HepG2 (cell line): ENCODE data around the gene UBXN6. TPM values are rescaled to one million over a fixed set of nuclear protein-coding genes. Genes with fewer than 3 reads are reported as not detected.
A peak's percentile ranks its signal among the peaks of the same experiment; 100 is the strongest.

Experiments
- CHD2 ChIP-seq: IDR thresholded peaks from 2 replicates; pipeline ENCODE4 v1.6.1; 2011; ENCODE audit warnings: low read depth, low read length, improper control_type of control experiment
- GMEB1 ChIP-seq: sonication (generic); formaldehyde crosslinking; IDR thresholded peaks from 2 replicates; pipeline ENCODE4 v1.5.1; 2020; ENCODE audit warnings: missing genetic modification reagents, mild to moderate bottlenecking, borderline replicate concordance
- MTF2 ChIP-seq: sonication (generic); formaldehyde crosslinking; IDR thresholded peaks from 2 replicates; pipeline ENCODE4 v1.5.0; 2020; ENCODE audit warnings: missing genetic modification reagents, borderline replicate concordance
- NRL ChIP-seq: sonication (generic); formaldehyde crosslinking; IDR thresholded peaks from 2 replicates; pipeline ENCODE4 v1.5.0; 2020; ENCODE audit warnings: missing genetic modification reagents, mild to moderate bottlenecking, moderate library complexity, borderline replicate concordance
- TERF1 ChIP-seq: sonication (generic); formaldehyde crosslinking; IDR thresholded peaks from 2 replicates; pipeline ENCODE4 v1.8.0; 2022; ENCODE audit warnings: mild to moderate bottlenecking, missing genetic modification reagents, moderate library complexity
- ZNF883 ChIP-seq: sonication (generic); formaldehyde crosslinking; IDR thresholded peaks from 2 replicates; pipeline ENCODE4 v1.5.1; 2020; ENCODE audit warnings: mild to moderate bottlenecking, missing genetic modification reagents; ENCODE audit errors: not compliant biosample characterization
- polyA plus RNA-seq, 8 experiments: library from polyadenylated mRNA; depleted of rRNA in 3 of 8; stranded (reverse) in 7 of 8; unstranded in 1 of 8; fragments of >200 nt; fragmentation: Illumina TruSeq in 4 of 8; extraction: Trizol in 4 of 8; gene quantifications; 2 replicates each; pipeline versions ENCODE4 v1.2.1 to v1.2.3, GENCODE V29; 2011 to 2016; ENCODE audit warnings: low read depth in 4 of 8, missing spikeins in 1 of 8, mixed read lengths in 1 of 8; ENCODE audit not compliant: insufficient read depth in 1 of 8
- total RNA-seq, 5 experiments: library from RNA; depleted of rRNA; stranded (reverse); fragments of >200 nt; fragmentation: Illumina TruSeq; extraction: Trizol; gene quantifications; 2 replicates each; pipeline ENCODE4 v1.2.3, GENCODE V29; 2016; ENCODE audit warnings: low read depth in 1 of 5
- TF ChIP-seq, protein P1 (sequence below): sonication (generic); formaldehyde crosslinking; IDR thresholded peaks from 2 replicates; pipeline ENCODE4 v1.4.0; 2020; ENCODE audit warnings: mild to moderate bottlenecking, missing genetic modification reagents

Gene UBXN6
- total and polyA plus RNA-seq, 2 of the 13 experiments (the other 11 are each of a cell fraction or from before 2014, with no cell fraction given), result 34.9 to 35.5 TPM

- TF ChIP-seq TERF1 (CRISPR knock-in tag) (no peak), CHD2 (no peak; the same call in 1 of the 2 replicates), GMEB1 (CRISPR knock-in tag) (0 out of 2 replicates have a peak, but pooled peaks have one; percentile 18), NRL (CRISPR knock-in tag) (0 out of 2 replicates have a peak, but pooled peaks have one; percentile 28), ZNF883 (CRISPR knock-in tag) (peak; percentile 63), MTF2 (CRISPR knock-in tag) (no peak)
- TF ChIP-seq, protein P1, sequence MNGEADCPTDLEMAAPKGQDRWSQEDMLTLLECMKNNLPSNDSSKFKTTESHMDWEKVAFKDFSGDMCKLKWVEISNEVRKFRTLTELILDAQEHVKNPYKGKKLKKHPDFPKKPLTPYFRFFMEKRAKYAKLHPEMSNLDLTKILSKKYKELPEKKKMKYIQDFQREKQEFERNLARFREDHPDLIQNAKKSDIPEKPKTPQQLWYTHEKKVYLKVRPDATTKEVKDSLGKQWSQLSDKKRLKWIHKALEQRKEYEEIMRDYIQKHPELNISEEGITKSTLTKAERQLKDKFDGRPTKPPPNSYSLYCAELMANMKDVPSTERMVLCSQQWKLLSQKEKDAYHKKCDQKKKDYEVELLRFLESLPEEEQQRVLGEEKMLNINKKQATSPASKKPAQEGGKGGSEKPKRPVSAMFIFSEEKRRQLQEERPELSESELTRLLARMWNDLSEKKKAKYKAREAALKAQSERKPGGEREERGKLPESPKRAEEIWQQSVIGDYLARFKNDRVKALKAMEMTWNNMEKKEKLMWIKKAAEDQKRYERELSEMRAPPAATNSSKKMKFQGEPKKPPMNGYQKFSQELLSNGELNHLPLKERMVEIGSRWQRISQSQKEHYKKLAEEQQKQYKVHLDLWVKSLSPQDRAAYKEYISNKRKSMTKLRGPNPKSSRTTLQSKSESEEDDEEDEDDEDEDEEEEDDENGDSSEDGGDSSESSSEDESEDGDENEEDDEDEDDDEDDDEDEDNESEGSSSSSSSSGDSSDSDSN (CRISPR knock-in tag), result peak; percentile 33; the same call in 1 of the 2 replicates
Observed at GRCh38 chr19:4403005-4403761, 54.4 kb downstream of the UBXN6 start (continued).
